CD4-positive, alpha-beta T cell treated with Interleukin-12 subunit alpha and Interleukin-12 subunit beta, for 1 hour (primary cell): Measurements from ENCODE around the gene OASL.
"Not testable (repeated sequence)": the region's sequence is repeated elsewhere in the genome, so short reads cannot be mapped to it uniquely, and the experiment has no call there.

ENCODE experiments used
- DNase-seq: peaks from one replicate; pipeline ENCODE4 v3.0.0-alpha.2; 2020

Gene OASL

GRCh38 chr12:121038861-121039668 lies at the start of gene OASL:
Gene OASL (minus strand): TSS chr12:121039246. CDS start chr12:121038971, 275 bp downstream.
- DNase-seq = peak; percentile 83

GRCh38 chr12:121088195-121088585 lies 49.1 kb upstream of the OASL start:
- DNase-seq = no peak

- no peak for DNase-seq
These were observed 48.6 kb upstream of the OASL start for GRCh38 chr12:121087467-121088194.

- DNase-seq = no peak
These were observed 47.8 kb upstream of the OASL start for GRCh38 chr12:121086781-121087295.

- no peak for DNase-seq
These were observed 46.7 kb upstream of the OASL start for GRCh38 chr12:121085506-121086353.

- no peak for DNase-seq
These were observed 46.0 kb upstream of the OASL start for GRCh38 chr12:121085069-121085468.

GRCh38 chr12:121084229-121084628 lies 45.2 kb upstream of the OASL start:
- no peak for DNase-seq

GRCh38 chr12:121080909-121081308 lies 41.9 kb upstream of the OASL start:
- no peak for DNase-seq

- DNase-seq = no peak
These were observed 40.8 kb upstream of the OASL start for GRCh38 chr12:121079736-121080272.

- DNase-seq = not testable (repeated sequence)
These were observed 38.4 kb upstream of the OASL start for GRCh38 chr12:121077440-121077839.

- not testable (repeated sequence) for DNase-seq
These were observed 36.9 kb upstream of the OASL start for GRCh38 chr12:121075911-121076310.

- DNase-seq = no peak
These were observed 33.1 kb upstream of the OASL start for GRCh38 chr12:121072147-121072546.

- DNase-seq = no peak
These were observed 30.2 kb upstream of the OASL start for GRCh38 chr12:121069206-121069605.

- no peak for DNase-seq
These were observed 26.3 kb upstream of the OASL start for GRCh38 chr12:121065345-121065744.

GRCh38 chr12:121064586-121064985 lies 25.5 kb upstream of the OASL start:
- DNase-seq = not testable (repeated sequence)

- DNase-seq = no peak
These were observed 25.1 kb upstream of the OASL start for GRCh38 chr12:121064116-121064515.

GRCh38 chr12:121062391-121063045 lies 23.5 kb upstream of the OASL start:
- no peak for DNase-seq

- no peak for DNase-seq
These were observed 22.8 kb upstream of the OASL start for GRCh38 chr12:121061831-121062230.

- peak; percentile 84 for DNase-seq
These were observed 21.3 kb upstream of the OASL start for GRCh38 chr12:121060149-121061001.

- DNase-seq = no peak
These were observed 20.2 kb upstream of the OASL start for GRCh38 chr12:121059031-121059898.
